Vagina (tissue), 2 donors: ENCODE measurements around the gene PIP5KL1. TPM values are rescaled to one million over a fixed set of nuclear protein-coding genes. Genes with fewer than 3 reads are reported as not detected.

Experiments
- DNase-seq, 2 donors: peaks; one replicate each; pipeline ENCODE4 v3.0.0-alpha.2; 2017; ENCODE audit errors: extremely low spot score in 2 of 2
- H3K27ac ChIP-seq: fragments of 200-600 bp; sonication (generic); one replicate; pipeline ENCODE4 v1.5.1; 2019
- H3K27me3 ChIP-seq: fragments of 200-600 bp; sonication (generic); one replicate; pipeline ENCODE4 v1.5.1; 2019
- H3K36me3 ChIP-seq, 2 donors: fragments of 200-600 bp; sonication (generic); one replicate each; pipeline ENCODE4 v1.5.1; 2017 to 2019
- H3K4me1 ChIP-seq: fragments of 200-600 bp; sonication (generic); one replicate; pipeline ENCODE4 v1.5.1; 2019
- H3K4me3 ChIP-seq, 2 donors: fragments of 200-600 bp; sonication (generic); 1 replicate in 1 of 2; 2 replicates in 1 of 2; pipeline ENCODE4 v1.5.1; 2016 to 2019
- H3K9me3 ChIP-seq: fragments of 200-600 bp; sonication (generic); one replicate; pipeline ENCODE4 v1.5.1; 2019
- CTCF ChIP-seq, 3 experiments: fragments of 450-650 bp in 2 of 3; fragments of 200-600 bp in 1 of 3; sonication (generic) in 1 of 3; IDR thresholded peaks; one replicate each; pipeline ENCODE4 v1.5.1; 2017 to 2019; ENCODE audit warnings: antibody characterized with exemption in 3 of 3, mild to moderate bottlenecking in 2 of 3, moderate library complexity in 2 of 3
- POLR2A ChIP-seq, 2 donors: fragments of 450-650 bp; IDR thresholded peaks; one replicate each; pipeline ENCODE4 v1.6.1; 2017; ENCODE audit warnings: antibody characterized with exemption in 2 of 2, mild to moderate bottlenecking in 2 of 2, moderate library complexity in 2 of 2
- POLR2AphosphoS5 ChIP-seq, 2 donors: sonication (generic); formaldehyde crosslinking; IDR thresholded peaks; one replicate each; pipeline ENCODE4 v1.9.0; 2017; ENCODE audit warnings: antibody characterized with exemption in 2 of 2, mild to moderate bottlenecking in 2 of 2, low read depth in 1 of 2; ENCODE audit not compliant: insufficient read depth in 1 of 2
- intact Hi-C: fragments of 100-400 bp; cut with DNase I; formaldehyde crosslinking; loops from one replicate; pipeline ENCODE4 v1.15.1; 2023
- total RNA-seq: library from RNA; depleted of rRNA; stranded (reverse); fragments of >200 nt; gene quantifications from one replicate; pipeline ENCODE4 v1.2.3, GENCODE V29; 2016

The PIP5KL1 gene
- total RNA-seq, 1 donor from 2014 or later, result 10.3 TPM

- H3K36me3 ChIP-seq, result peaks cover 0 to 19% of the 10 kb centered on the region in 2 donors
- peak within 1 kb of the TSS; percentile 81 to 84 for H3K4me3 ChIP-seq
- no peak for DNase-seq
- H3K4me1 ChIP-seq, result peaks cover 63% of the 10 kb centered on the region
- H3K9me3 ChIP-seq, result no peaks in the 10 kb centered on the region
- intact Hi-C loops, result loop anchor here (5.0 kb wide), 1 partner anchor 130 kb away; the partner anchor contains the start of gene CDK9
- H3K27ac ChIP-seq, result peak within 1 kb of the TSS; percentile 74
- no peaks in the 10 kb centered on the region for H3K27me3 ChIP-seq
- TF ChIP-seq POLR2AphosphoS5 (IDR thresholded peaks at IDR 0.05; ENCODE audit: insufficient read depth in 1 of 2, low read depth in 1 of 2) (peak in 1 of 2 donors; percentile 84), CTCF (IDR thresholded peaks at IDR 0.05) (no peak), POLR2A (IDR thresholded peaks at IDR 0.05) (peak in 1 of 2 donors; percentile 35)
Observed at GRCh38 chr9:127916720-127917581, 13.6 kb downstream of the PIP5KL1 start, which contains the start of gene ST6GALNAC4. Gene ST6GALNAC4 (minus strand): TSS chr9:127917041. CDS start chr9:127916419, 622 bp downstream.

- Histone ChIP-seq H3K4me1 (peaks cover 55% of the 10 kb centered on the region), H3K9me3 (no peaks in the 10 kb centered on the region), H3K27ac (peak overlapping the region; percentile 74), H3K4me3 (peak overlapping the region; percentile 81 to 84), H3K27me3 (no peaks in the 10 kb centered on the region), H3K36me3 (peaks cover 0 to 22% of the 10 kb centered on the region in 2 donors)
- DNase-seq, result no peak
- no peak for TF ChIP-seq POLR2A (IDR thresholded peaks at IDR 0.05)
- no peak for TF ChIP-seq POLR2AphosphoS5 (IDR thresholded peaks at IDR 0.05; ENCODE audit: insufficient read depth in 1 of 2, low read depth in 1 of 2)
- TF ChIP-seq CTCF (IDR thresholded peaks at IDR 0.05), result no peak
- intact Hi-C loops, result loop anchor here (5.0 kb wide), 1 partner anchor 129 kb away; the partner anchor contains the start of gene CDK9
Observed at GRCh38 chr9:127915801-127916719, 14.5 kb downstream of the PIP5KL1 start.

GRCh38 chr9:127915325-127915752, 15.2 kb downstream of the PIP5KL1 start:
- Histone ChIP-seq H3K4me3 (peak overlapping the region in 1 of 2 donors; percentile 84), H3K4me1 (peaks cover 53% of the 10 kb centered on the region)

GRCh38 chr9:127913682-127914081, 16.9 kb downstream of the PIP5KL1 start:
- Histone ChIP-seq H3K27ac (no peak overlapping the region), H3K36me3 (peaks cover 0 to 22% of the 10 kb centered on the region in 2 donors), H3K27me3 (no peaks in the 10 kb centered on the region), H3K4me3 (no peak overlapping the region), H3K9me3 (no peaks in the 10 kb centered on the region), H3K4me1 (peaks cover 39% of the 10 kb centered on the region)
- TF ChIP-seq CTCF (IDR thresholded peaks at IDR 0.05) (no peak), POLR2AphosphoS5 (IDR thresholded peaks at IDR 0.05; ENCODE audit: insufficient read depth in 1 of 2, low read depth in 1 of 2) (no peak), POLR2A (IDR thresholded peaks at IDR 0.05) (no peak)
- no peak for DNase-seq
- intact Hi-C loops, result no loop called here

More at GRCh38 chr9:127915325-127915752, 15.2 kb downstream of the PIP5KL1 start:
- DNase-seq, result no peak
- TF ChIP-seq CTCF (IDR thresholded peaks at IDR 0.05), result no peak
- no peak for TF ChIP-seq POLR2A (IDR thresholded peaks at IDR 0.05)
- no peak for TF ChIP-seq POLR2AphosphoS5 (IDR thresholded peaks at IDR 0.05; ENCODE audit: insufficient read depth in 1 of 2, low read depth in 1 of 2)
- Histone ChIP-seq H3K27ac (peak overlapping the region; percentile 74), H3K36me3 (peaks cover 0 to 22% of the 10 kb centered on the region in 2 donors), H3K27me3 (no peaks in the 10 kb centered on the region), H3K9me3 (no peaks in the 10 kb centered on the region)
- intact Hi-C loops, result loop anchor here (5.0 kb wide), 1 partner anchor 128 kb away; the partner anchor contains the start of gene CDK9
